ENCODE data around the gene KIF3B.

KIF3B gene

DNA sequence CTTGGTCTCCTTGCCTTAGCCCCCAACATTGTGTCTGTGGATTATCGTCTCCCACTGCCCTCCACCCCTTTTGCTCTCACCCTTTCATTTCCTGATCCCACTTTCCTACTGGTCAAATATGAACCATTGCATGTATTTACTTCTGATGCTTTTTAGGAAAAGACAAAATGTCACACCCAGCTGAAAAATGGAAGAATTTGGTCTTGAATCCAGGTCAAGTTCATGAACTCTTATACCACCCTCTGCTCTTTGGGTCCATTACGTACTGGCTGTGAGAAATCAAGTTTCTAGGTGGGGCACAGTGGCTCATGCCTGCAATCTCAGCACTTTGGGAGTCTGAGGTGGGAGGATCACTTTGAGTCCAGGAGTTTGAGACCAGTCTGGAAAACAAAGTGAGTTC is 15.8 kb upstream of the KIF3B start:
- Histone ChIP-seq H3K4me3 (replicated peaks; ENCODE audit: insufficient read depth, low read length) (no peak overlapping the region), H3K27ac (replicated peaks) (no peak overlapping the region), H3K27me3 (ENCODE audit: insufficient read depth, poor library complexity, severe bottlenecking) (no peaks in the 10 kb centered on the region)
- TF ChIP-seq, protein P1, sequence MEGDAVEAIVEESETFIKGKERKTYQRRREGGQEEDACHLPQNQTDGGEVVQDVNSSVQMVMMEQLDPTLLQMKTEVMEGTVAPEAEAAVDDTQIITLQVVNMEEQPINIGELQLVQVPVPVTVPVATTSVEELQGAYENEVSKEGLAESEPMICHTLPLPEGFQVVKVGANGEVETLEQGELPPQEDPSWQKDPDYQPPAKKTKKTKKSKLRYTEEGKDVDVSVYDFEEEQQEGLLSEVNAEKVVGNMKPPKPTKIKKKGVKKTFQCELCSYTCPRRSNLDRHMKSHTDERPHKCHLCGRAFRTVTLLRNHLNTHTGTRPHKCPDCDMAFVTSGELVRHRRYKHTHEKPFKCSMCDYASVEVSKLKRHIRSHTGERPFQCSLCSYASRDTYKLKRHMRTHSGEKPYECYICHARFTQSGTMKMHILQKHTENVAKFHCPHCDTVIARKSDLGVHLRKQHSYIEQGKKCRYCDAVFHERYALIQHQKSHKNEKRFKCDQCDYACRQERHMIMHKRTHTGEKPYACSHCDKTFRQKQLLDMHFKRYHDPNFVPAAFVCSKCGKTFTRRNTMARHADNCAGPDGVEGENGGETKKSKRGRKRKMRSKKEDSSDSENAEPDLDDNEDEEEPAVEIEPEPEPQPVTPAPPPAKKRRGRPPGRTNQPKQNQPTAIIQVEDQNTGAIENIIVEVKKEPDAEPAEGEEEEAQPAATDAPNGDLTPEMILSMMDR (IDR thresholded peaks at IDR 0.05; ENCODE audit: insufficient read depth, low read length), result no peak
- TF ChIP-seq GABPA (IDR thresholded peaks at IDR 0.05; ENCODE audit: low read depth), result no peak
- TF ChIP-seq POLR2AphosphoS5 (IDR thresholded peaks at IDR 0.05; ENCODE audit: low read depth), result no peak
- TF ChIP-seq, protein P2, sequence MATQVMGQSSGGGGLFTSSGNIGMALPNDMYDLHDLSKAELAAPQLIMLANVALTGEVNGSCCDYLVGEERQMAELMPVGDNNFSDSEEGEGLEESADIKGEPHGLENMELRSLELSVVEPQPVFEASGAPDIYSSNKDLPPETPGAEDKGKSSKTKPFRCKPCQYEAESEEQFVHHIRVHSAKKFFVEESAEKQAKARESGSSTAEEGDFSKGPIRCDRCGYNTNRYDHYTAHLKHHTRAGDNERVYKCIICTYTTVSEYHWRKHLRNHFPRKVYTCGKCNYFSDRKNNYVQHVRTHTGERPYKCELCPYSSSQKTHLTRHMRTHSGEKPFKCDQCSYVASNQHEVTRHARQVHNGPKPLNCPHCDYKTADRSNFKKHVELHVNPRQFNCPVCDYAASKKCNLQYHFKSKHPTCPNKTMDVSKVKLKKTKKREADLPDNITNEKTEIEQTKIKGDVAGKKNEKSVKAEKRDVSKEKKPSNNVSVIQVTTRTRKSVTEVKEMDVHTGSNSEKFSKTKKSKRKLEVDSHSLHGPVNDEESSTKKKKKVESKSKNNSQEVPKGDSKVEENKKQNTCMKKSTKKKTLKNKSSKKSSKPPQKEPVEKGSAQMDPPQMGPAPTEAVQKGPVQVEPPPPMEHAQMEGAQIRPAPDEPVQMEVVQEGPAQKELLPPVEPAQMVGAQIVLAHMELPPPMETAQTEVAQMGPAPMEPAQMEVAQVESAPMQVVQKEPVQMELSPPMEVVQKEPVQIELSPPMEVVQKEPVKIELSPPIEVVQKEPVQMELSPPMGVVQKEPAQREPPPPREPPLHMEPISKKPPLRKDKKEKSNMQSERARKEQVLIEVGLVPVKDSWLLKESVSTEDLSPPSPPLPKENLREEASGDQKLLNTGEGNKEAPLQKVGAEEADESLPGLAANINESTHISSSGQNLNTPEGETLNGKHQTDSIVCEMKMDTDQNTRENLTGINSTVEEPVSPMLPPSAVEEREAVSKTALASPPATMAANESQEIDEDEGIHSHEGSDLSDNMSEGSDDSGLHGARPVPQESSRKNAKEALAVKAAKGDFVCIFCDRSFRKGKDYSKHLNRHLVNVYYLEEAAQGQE (IDR thresholded peaks at IDR 0.05; ENCODE audit: insufficient replicate concordance, low read depth), result no peak
- no peak for TF ChIP-seq SPI1 (IDR thresholded peaks at IDR 0.05; ENCODE audit: borderline replicate concordance, low read depth)
- DNase-seq (ENCODE audit: low read depth in 1 of 2, low spot score in 1 of 2), result no peak

DNA sequence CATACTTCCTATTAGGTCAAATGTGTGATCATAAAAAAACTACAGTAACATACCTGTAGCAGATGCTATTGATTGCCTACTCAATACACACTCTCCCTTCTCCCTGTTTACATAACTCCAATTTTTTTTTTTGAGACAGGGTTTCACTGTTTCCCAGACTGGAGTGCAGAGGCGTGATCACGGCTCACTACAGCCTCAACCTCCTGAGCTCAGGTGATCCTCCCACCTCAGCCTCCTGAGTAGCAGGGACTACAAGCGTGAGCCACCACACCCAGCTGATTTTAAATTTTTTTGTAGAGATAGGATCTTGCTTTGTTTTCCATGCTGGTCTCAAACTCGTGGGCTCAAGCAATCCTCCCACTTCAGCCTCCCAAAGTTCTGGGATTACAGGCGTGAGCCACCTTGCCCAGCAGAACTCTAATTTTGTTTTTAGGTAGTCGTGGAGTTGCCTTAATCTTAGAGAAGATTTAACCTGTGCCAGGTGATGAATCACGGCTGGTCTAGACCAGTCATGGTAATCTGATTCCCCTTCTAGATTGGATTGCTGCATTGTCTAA is 14.0 kb upstream of the KIF3B start:
- no peaks in the 10 kb centered on the region for H3K27me3 ChIP-seq (ENCODE audit: insufficient read depth, poor library complexity, severe bottlenecking)
- H3K27ac ChIP-seq (replicated peaks), result no peak overlapping the region
- DNase-seq (ENCODE audit: low read depth in 1 of 2, low spot score in 1 of 2), result no peak
- H3K4me3 ChIP-seq (replicated peaks; ENCODE audit: insufficient read depth, low read length), result no peak overlapping the region
- TF ChIP-seq, protein P1 (IDR thresholded peaks at IDR 0.05; ENCODE audit: insufficient read depth, low read length), result no peak
- TF ChIP-seq SPI1 (IDR thresholded peaks at IDR 0.05; ENCODE audit: borderline replicate concordance, low read depth), result no peak
- no peak for TF ChIP-seq GABPA (IDR thresholded peaks at IDR 0.05; ENCODE audit: low read depth)
- TF ChIP-seq POLR2AphosphoS5 (IDR thresholded peaks at IDR 0.05; ENCODE audit: low read depth), result no peak
- TF ChIP-seq, protein P2 (IDR thresholded peaks at IDR 0.05; ENCODE audit: insufficient replicate concordance, low read depth), result no peak

DNA sequence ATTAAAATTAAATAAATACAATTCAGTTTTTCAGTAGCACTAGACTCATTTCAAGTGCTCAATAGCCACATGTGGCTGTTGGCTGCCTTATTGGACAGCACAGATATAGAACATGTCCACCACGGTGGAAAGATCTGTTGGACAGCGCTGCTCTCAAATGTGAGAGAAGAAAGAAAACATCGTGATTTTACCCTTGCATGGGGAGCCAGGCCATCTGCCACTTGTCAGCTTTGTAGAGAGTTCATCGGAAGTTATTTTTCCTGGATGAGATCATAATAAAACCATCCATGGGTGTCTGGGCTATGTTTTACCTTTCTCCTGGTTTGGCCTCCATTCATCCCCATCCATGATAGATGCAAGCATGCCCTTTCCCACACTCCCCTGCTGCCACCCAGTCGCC is 5.8 kb upstream of the KIF3B start:
- H3K27me3 ChIP-seq (ENCODE audit: insufficient read depth, poor library complexity, severe bottlenecking), result no peaks in the 10 kb centered on the region
- DNase-seq (ENCODE audit: low read depth in 1 of 2, low spot score in 1 of 2), result no peak
- no peak overlapping the region for H3K4me3 ChIP-seq (replicated peaks; ENCODE audit: insufficient read depth, low read length)
- H3K27ac ChIP-seq (replicated peaks), result no peak overlapping the region
- no peak for TF ChIP-seq POLR2AphosphoS5 (IDR thresholded peaks at IDR 0.05; ENCODE audit: low read depth)
- TF ChIP-seq SPI1 (IDR thresholded peaks at IDR 0.05; ENCODE audit: borderline replicate concordance, low read depth), result no peak
- TF ChIP-seq, protein P2 (IDR thresholded peaks at IDR 0.05; ENCODE audit: insufficient replicate concordance, low read depth), result no peak
- TF ChIP-seq GABPA (IDR thresholded peaks at IDR 0.05; ENCODE audit: low read depth), result no peak

Measured in HL-60 (cell line).